Panc1 (cell line): Measurements from ENCODE around the gene PLA2G10.
"Not testable (repeated sequence)": the region's sequence is repeated elsewhere in the genome, so short reads cannot be mapped to it uniquely, and the experiment has no call there.

Experiments
- POLR2AphosphoS5 ChIP-seq: IDR thresholded peaks from 2 replicates; pipeline ENCODE4 v1.6.1; 2012; ENCODE audit warnings: mild to moderate bottlenecking, low read depth, low read length, moderate library complexity
- REST ChIP-seq, 2 experiments: IDR thresholded peaks; 2 replicates each; pipeline ENCODE4 v1.6.1; 2011 to 2012; ENCODE audit warnings: low read depth in 2 of 2, control low read depth in 1 of 2, low read length in 1 of 2, mild to moderate bottlenecking in 1 of 2, moderate library complexity in 1 of 2; ENCODE audit not compliant: insufficient read depth in 1 of 2
- TCF7L2 ChIP-seq: IDR thresholded peaks from 2 replicates; pipeline ENCODE4 v1.6.1; 2011; ENCODE audit warnings: mild to moderate bottlenecking, low read depth, low read length, inconsistent platforms
- TF ChIP-seq, protein P1 (sequence below): fragments of 450-650 bp; IDR thresholded peaks from 2 replicates; pipeline ENCODE4 v1.5.1; 2017; ENCODE audit warnings: mild to moderate bottlenecking

DNA sequence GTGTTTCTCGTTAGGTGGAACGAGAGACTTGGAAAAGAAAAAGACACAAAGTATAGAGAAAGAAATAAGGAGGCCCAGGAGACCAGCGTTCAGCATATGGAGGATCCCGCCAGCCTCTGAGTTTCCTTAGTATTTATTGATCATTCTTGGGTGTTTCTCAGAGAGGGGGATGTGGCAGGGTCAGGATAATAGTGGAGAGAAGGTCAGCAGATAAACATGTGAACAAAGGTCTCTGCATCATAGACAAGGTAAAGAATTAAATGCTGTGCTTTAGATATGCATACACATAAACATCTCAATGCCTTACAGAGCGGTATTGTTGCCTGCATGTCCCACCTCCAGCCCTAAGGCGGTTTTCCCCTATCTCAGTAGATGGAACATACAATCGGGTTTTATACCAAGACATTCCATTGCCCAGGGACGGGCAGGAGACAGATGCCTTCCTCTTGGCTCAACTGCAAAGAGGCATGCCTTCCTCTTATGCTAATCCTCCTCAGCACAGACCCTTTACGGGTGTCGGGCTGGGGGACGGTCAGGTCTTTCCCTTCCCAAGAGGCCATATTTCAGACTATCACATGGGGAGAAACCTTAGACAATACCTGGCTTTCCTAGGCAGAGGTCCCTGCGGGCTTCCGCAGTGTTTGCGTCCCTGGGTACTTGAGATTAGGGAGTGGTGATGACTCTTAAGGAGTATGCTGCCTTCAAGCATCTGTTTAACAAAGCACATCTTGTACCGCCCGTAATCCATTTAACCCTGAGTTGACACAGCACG, 57.7 kb downstream of the PLA2G10 start:
- TF ChIP-seq, protein P1, sequence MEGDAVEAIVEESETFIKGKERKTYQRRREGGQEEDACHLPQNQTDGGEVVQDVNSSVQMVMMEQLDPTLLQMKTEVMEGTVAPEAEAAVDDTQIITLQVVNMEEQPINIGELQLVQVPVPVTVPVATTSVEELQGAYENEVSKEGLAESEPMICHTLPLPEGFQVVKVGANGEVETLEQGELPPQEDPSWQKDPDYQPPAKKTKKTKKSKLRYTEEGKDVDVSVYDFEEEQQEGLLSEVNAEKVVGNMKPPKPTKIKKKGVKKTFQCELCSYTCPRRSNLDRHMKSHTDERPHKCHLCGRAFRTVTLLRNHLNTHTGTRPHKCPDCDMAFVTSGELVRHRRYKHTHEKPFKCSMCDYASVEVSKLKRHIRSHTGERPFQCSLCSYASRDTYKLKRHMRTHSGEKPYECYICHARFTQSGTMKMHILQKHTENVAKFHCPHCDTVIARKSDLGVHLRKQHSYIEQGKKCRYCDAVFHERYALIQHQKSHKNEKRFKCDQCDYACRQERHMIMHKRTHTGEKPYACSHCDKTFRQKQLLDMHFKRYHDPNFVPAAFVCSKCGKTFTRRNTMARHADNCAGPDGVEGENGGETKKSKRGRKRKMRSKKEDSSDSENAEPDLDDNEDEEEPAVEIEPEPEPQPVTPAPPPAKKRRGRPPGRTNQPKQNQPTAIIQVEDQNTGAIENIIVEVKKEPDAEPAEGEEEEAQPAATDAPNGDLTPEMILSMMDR, result not testable (repeated sequence)
- not testable (repeated sequence) for TF ChIP-seq POLR2AphosphoS5; REST (IDR thresholded peaks at IDR 0.05; ENCODE audit: insufficient read depth in 1 of 2, low read depth in 2 of 2, low read length in 1 of 2); TCF7L2
